WTC11 (cell line): ENCODE results near the gene TRAF2.

Experiments
- AFF4 ChIP-seq: sonication (generic); formaldehyde crosslinking; IDR thresholded peaks from 2 replicates; pipeline ENCODE4 v1.8.1; 2023; ENCODE audit warnings: mild to moderate bottlenecking, missing genetic modification reagents, borderline replicate concordance
- CREB1 ChIP-seq: sonication (generic); formaldehyde crosslinking; IDR thresholded peaks from 2 replicates; pipeline ENCODE4 v1.8.0; 2023; ENCODE audit warnings: mild to moderate bottlenecking, missing genetic modification reagents
- CTCF ChIP-seq: fragments of 200-600 bp; IDR thresholded peaks from 2 replicates; pipeline ENCODE4 v1.8.0; 2022; ENCODE audit warnings: antibody characterized with exemption
- E2F1 ChIP-seq: sonication (generic); formaldehyde crosslinking; IDR thresholded peaks from 2 replicates; pipeline ENCODE4 v1.8.0; 2022; ENCODE audit warnings: mild to moderate bottlenecking, missing genetic modification reagents
- E2F4 ChIP-seq: sonication (generic); formaldehyde crosslinking; IDR thresholded peaks from 2 replicates; pipeline ENCODE4 v1.8.1; 2022; ENCODE audit warnings: low read depth, mild to moderate bottlenecking, moderate library complexity, missing genetic modification reagents, borderline replicate concordance
- GABPB1 ChIP-seq: sonication (generic); formaldehyde crosslinking; IDR thresholded peaks from 2 replicates; pipeline ENCODE4 v1.8.1; 2023; ENCODE audit warnings: mild to moderate bottlenecking, missing genetic modification reagents
- IRF1 ChIP-seq: sonication (generic); formaldehyde crosslinking; IDR thresholded peaks from 2 replicates; pipeline ENCODE4 v1.8.0; 2023; ENCODE audit warnings: missing genetic modification reagents
- NR1H2 ChIP-seq: sonication (generic); formaldehyde crosslinking; IDR thresholded peaks from 2 replicates; pipeline ENCODE4 v1.9.0; 2021; ENCODE audit warnings: mild to moderate bottlenecking, moderate library complexity, missing genetic modification reagents
- TCF7 ChIP-seq: sonication (generic); formaldehyde crosslinking; IDR thresholded peaks from 2 replicates; pipeline ENCODE4 v1.8.0; 2022; ENCODE audit warnings: mild to moderate bottlenecking, low read depth, missing genetic modification reagents, moderate library complexity
- ZNF138 ChIP-seq: sonication (generic); formaldehyde crosslinking; conservative IDR thresholded peaks from 2 replicates; pipeline ENCODE4 v1.8.1; 2022; ENCODE audit warnings: mild to moderate bottlenecking, moderate library complexity, missing genetic modification reagents
- ZNF512 ChIP-seq: sonication (generic); formaldehyde crosslinking; IDR thresholded peaks from 2 replicates; pipeline ENCODE4 v1.8.1; 2022; ENCODE audit warnings: missing genetic modification reagents, borderline replicate concordance

- TF ChIP-seq TCF7 (CRISPR knock-in tag) (no peak), CTCF (no peak), AFF4 (CRISPR knock-in tag) (no peak), GABPB1 (CRISPR knock-in tag) (no peak), E2F4 (CRISPR knock-in tag) (no peak), CREB1 (CRISPR knock-in tag) (no peak), IRF1 (CRISPR knock-in tag) (no peak), ZNF138 (CRISPR knock-in tag) (no peak), NR1H2 (no peak), ZNF512 (CRISPR knock-in tag) (no peak), E2F1 (CRISPR knock-in tag) (no peak)
Measured at GRCh38 chr9:136927343-136928271, 41.3 kb downstream of the TRAF2 start.
